SK-N-SH (cell line): ENCODE results near the gene PTPRC.

ENCODE experiments used
- CTCF ChIP-seq: fragments of 200-600 bp; sonication (generic); IDR thresholded peaks from 2 replicates; pipeline ENCODE4 v1.6.1; 2017; ENCODE audit warnings: antibody characterized with exemption, mild to moderate bottlenecking, moderate library complexity
- TAF1 ChIP-seq: IDR thresholded peaks from 2 replicates; pipeline ENCODE4 v1.6.1; 2012; ENCODE audit warnings: low read depth, mild to moderate bottlenecking, low read length, moderate library complexity, borderline replicate concordance

GRCh38 chr1:198601936-198602889 lies 36.6 kb upstream of the PTPRC start:
- no peak for TF ChIP-seq CTCF
- no peak for TF ChIP-seq TAF1
